Gastroesophageal sphincter (tissue), 3 donors: ENCODE results near the gene EEA1.

Experiments used
- EP300 ChIP-seq: sonication (generic); formaldehyde crosslinking; IDR thresholded peaks from one replicate; pipeline ENCODE4 v1.6.1; 2017; ENCODE audit warnings: antibody characterized with exemption, mild to moderate bottlenecking
- POLR2A ChIP-seq, 2 donors: fragments of 450-650 bp; IDR thresholded peaks; one replicate each; pipeline ENCODE4 v1.6.1; 2017; ENCODE audit warnings: antibody characterized with exemption in 2 of 2, mild to moderate bottlenecking in 2 of 2, moderate library complexity in 1 of 2
- TF ChIP-seq, protein P1 (sequence below), 4 experiments: fragments of 200-600 bp in 2 of 4; fragments of 450-650 bp in 2 of 4; sonication (generic) in 1 of 4; IDR thresholded peaks; one replicate each; pipeline ENCODE4 v1.5.1; 2017 to 2019; ENCODE audit warnings: antibody characterized with exemption in 4 of 4, mild to moderate bottlenecking in 2 of 4, moderate library complexity in 2 of 4

DNA sequence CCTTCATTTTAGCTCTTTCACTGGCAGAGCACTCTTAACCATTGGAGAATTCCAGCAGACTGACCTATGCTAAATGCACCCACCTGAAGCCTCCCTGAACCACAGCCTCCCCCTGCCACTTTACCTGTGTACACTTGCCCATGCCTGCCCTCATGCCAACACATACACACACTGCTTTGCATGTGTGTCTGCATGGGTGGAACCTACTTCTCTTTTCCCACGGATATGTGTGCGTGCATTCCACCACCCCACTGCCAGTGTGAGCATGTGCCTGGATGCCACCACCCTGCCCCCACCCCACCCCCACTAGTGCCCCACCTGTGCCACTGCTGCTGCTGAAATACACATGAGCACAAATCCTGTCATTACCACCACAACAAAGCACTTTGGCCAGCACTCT is 49.5 kb upstream of the EEA1 start:
- TF ChIP-seq, protein P1, sequence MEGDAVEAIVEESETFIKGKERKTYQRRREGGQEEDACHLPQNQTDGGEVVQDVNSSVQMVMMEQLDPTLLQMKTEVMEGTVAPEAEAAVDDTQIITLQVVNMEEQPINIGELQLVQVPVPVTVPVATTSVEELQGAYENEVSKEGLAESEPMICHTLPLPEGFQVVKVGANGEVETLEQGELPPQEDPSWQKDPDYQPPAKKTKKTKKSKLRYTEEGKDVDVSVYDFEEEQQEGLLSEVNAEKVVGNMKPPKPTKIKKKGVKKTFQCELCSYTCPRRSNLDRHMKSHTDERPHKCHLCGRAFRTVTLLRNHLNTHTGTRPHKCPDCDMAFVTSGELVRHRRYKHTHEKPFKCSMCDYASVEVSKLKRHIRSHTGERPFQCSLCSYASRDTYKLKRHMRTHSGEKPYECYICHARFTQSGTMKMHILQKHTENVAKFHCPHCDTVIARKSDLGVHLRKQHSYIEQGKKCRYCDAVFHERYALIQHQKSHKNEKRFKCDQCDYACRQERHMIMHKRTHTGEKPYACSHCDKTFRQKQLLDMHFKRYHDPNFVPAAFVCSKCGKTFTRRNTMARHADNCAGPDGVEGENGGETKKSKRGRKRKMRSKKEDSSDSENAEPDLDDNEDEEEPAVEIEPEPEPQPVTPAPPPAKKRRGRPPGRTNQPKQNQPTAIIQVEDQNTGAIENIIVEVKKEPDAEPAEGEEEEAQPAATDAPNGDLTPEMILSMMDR (IDR thresholded peaks at IDR 0.05), result no peak
- TF ChIP-seq EP300 (no peak), POLR2A (IDR thresholded peaks at IDR 0.05) (no peak)
